GM12878 (cell line): ENCODE data around the gene JDP2. TPM values are rescaled to one million over a fixed set of nuclear protein-coding genes. Genes with fewer than 3 reads are reported as not detected.

Experiments
- ATF3 ChIP-seq: IDR thresholded peaks from 2 replicates; pipeline ENCODE4 v1.6.1; 2011; ENCODE audit warnings: low read depth, mild to moderate bottlenecking, low read length, moderate library complexity, borderline replicate concordance; ENCODE audit errors: extremely low read depth
- CREB1 ChIP-seq: IDR thresholded peaks from 2 replicates; pipeline ENCODE4 v1.6.1; 2012; ENCODE audit warnings: low read depth, mild to moderate bottlenecking, inconsistent platforms
- E2F4 ChIP-seq: IDR thresholded peaks from 2 replicates; pipeline ENCODE4 v1.6.1; 2012; ENCODE audit warnings: low read depth, low read length, improper control_type of control experiment
- E4F1 ChIP-seq: fragments of 450-650 bp; IDR thresholded peaks from 2 replicates; pipeline ENCODE4 v1.6.1; 2018; ENCODE audit warnings: borderline replicate concordance, mild to moderate bottlenecking; ENCODE audit not compliant: partially characterized antibody
- EP300 ChIP-seq, 2 experiments: fragments of 150-350 bp in 1 of 2; IDR thresholded peaks; 2 replicates each; pipeline ENCODE4 v1.6.1; 2011 to 2012; ENCODE audit warnings: low read depth in 2 of 2, low read length in 2 of 2, borderline replicate concordance in 1 of 2, improper control_type of control experiment in 1 of 2, inconsistent platforms in 1 of 2; ENCODE audit not compliant: control insufficient read depth in 1 of 2
- ESRRA ChIP-seq: IDR thresholded peaks from 2 replicates; pipeline ENCODE4 v1.6.1; 2012; ENCODE audit warnings: mild to moderate bottlenecking, low read length, improper control_type of control experiment
- FOXM1 ChIP-seq: IDR thresholded peaks from 2 replicates; pipeline ENCODE4 v1.6.1; 2012; ENCODE audit warnings: low read depth, mild to moderate bottlenecking, inconsistent platforms, low read length, moderate library complexity
- GATAD2B ChIP-seq: fragments of 450-650 bp; conservative IDR thresholded peaks from 2 replicates; pipeline ENCODE4 v1.6.1; 2017; ENCODE audit warnings: low read depth, mild to moderate bottlenecking, moderate library complexity
- HDAC6 ChIP-seq: fragments of 200-600 bp; sonication (generic); IDR thresholded peaks from one replicate; pipeline ENCODE4 v1.8.0; 2017; ENCODE audit warnings: antibody characterized with exemption; ENCODE audit not compliant: unreplicated experiment
- IKZF1 ChIP-seq: fragments of 450-650 bp; conservative IDR thresholded peaks from 2 replicates; pipeline ENCODE4 v1.6.1; 2017; ENCODE audit warnings: antibody characterized with exemption, mild to moderate bottlenecking
- IKZF2 ChIP-seq, 2 experiments: fragments of 450-650 bp; IDR thresholded peaks; 2 replicates each; pipeline ENCODE4 v1.6.1; 2017; ENCODE audit warnings: mild to moderate bottlenecking in 2 of 2, moderate library complexity in 2 of 2
- IRF4 ChIP-seq: IDR thresholded peaks from 2 replicates; pipeline ENCODE4 v1.6.1; 2011; ENCODE audit warnings: low read depth, low read length
- JUNB ChIP-seq: IDR thresholded peaks from 2 replicates; pipeline ENCODE4 v1.6.1; 2016; ENCODE audit warnings: antibody characterized with exemption, mild to moderate bottlenecking
- KAT2A ChIP-seq: conservative IDR thresholded peaks from 2 replicates; pipeline ENCODE4 v1.6.1; 2011; ENCODE audit warnings: low read depth, low read length; ENCODE audit not compliant: control insufficient read depth
- LARP7 ChIP-seq: fragments of 450-650 bp; IDR thresholded peaks from 2 replicates; pipeline ENCODE4 v1.6.1; 2017; ENCODE audit warnings: mild to moderate bottlenecking
- MTA2 ChIP-seq: fragments of 450-650 bp; IDR thresholded peaks from 2 replicates; pipeline ENCODE4 v1.6.1; 2016; ENCODE audit warnings: low read depth, mild to moderate bottlenecking, moderate library complexity
- NFXL1 ChIP-seq: fragments of 450-650 bp; IDR thresholded peaks from 2 replicates; pipeline ENCODE4 v1.6.1; 2017; ENCODE audit warnings: antibody characterized with exemption, mild to moderate bottlenecking, borderline replicate concordance
- NR2F1 ChIP-seq: fragments of 450-650 bp; conservative IDR thresholded peaks from 2 replicates; pipeline ENCODE4 v1.6.1; 2017; ENCODE audit warnings: mild to moderate bottlenecking
- POLR2A ChIP-seq: IDR thresholded peaks from 2 replicates; pipeline ENCODE4 v1.6.1; 2011; ENCODE audit warnings: low read depth, mild to moderate bottlenecking, low read length
- POLR2AphosphoS2 ChIP-seq: IDR thresholded peaks from 2 replicates; pipeline ENCODE4 v1.6.1; 2011; ENCODE audit warnings: low read depth, mild to moderate bottlenecking, low read length, improper control_type of control experiment, moderate library complexity
- SIN3A ChIP-seq: IDR thresholded peaks from 2 replicates; pipeline ENCODE4 v1.6.1; 2012; ENCODE audit warnings: low read depth, low read length, improper control_type of control experiment
- SMARCA5 ChIP-seq: fragments of 450-650 bp; IDR thresholded peaks from 2 replicates; pipeline ENCODE4 v1.6.1; 2017; ENCODE audit warnings: mild to moderate bottlenecking
- SP1 ChIP-seq: IDR thresholded peaks from one replicate; pipeline ENCODE4 v1.6.1; 2011; ENCODE audit warnings: low read depth, low read length
- STAT1 ChIP-seq: fragments of 450-650 bp; conservative IDR thresholded peaks from 2 replicates; pipeline ENCODE4 v1.6.1; 2014; ENCODE audit warnings: antibody characterized with exemption, mild to moderate bottlenecking
- YY1 ChIP-seq: IDR thresholded peaks from 2 replicates; pipeline ENCODE4 v1.6.1; 2011; ENCODE audit warnings: low read depth, mild to moderate bottlenecking, low read length
- ZBED1 ChIP-seq: IDR thresholded peaks from 2 replicates; pipeline ENCODE4 v1.6.1; 2016; ENCODE audit warnings: borderline replicate concordance
- ZNF207 ChIP-seq: fragments of 450-650 bp; IDR thresholded peaks from 2 replicates; pipeline ENCODE4 v1.6.1; 2014; ENCODE audit warnings: antibody characterized with exemption, mild to moderate bottlenecking, borderline replicate concordance
- ZNF217 ChIP-seq: fragments of 450-650 bp; IDR thresholded peaks from 2 replicates; pipeline ENCODE4 v1.6.1; 2017; ENCODE audit warnings: antibody characterized with exemption, mild to moderate bottlenecking
- ZNF622 ChIP-seq: fragments of 450-650 bp; IDR thresholded peaks from 2 replicates; pipeline ENCODE4 v1.6.1; 2017; ENCODE audit warnings: mild to moderate bottlenecking, inconsistent platforms
- polyA plus RNA-seq, 11 experiments: library from polyadenylated mRNA; depleted of rRNA in 4 of 11; unstranded in 6 of 11; stranded (reverse) in 5 of 11; fragments of >200 nt; fragmentation: Nextera tagmentation in 4 of 11; fragmentation: Illumina TruSeq in 1 of 11; extraction: Ambion mirVana in 4 of 11; extraction: Trizol in 1 of 11; gene quantifications; 1 replicate in 1 of 11; 2 replicates in 10 of 11; pipeline versions ENCODE4 v1.2.1 to v1.2.3, GENCODE V29; 2011 to 2016; ENCODE audit warnings: inconsistent platforms in 2 of 11, missing spikeins in 2 of 11, low read depth in 1 of 11
- total RNA-seq, 4 experiments: library from RNA; depleted of rRNA in 3 of 4; stranded (reverse); fragments of >200 nt in 3 of 4; fragmentation: Illumina TruSeq in 1 of 4; extraction: Trizol in 1 of 4; gene quantifications; 2 replicates each; pipeline versions ENCODE4 v1.2.1 to v1.2.3, GENCODE V29; 2013 to 2021

Gene JDP2
- total and polyA plus RNA-seq, 10 of the 15 experiments (the other 5 are each of a cell fraction or from before 2014, with no cell fraction given) = 0.71 to 21.3 (median 11.2) TPM

- TF ChIP-seq LARP7 (no peak), FOXM1 (peak; percentile 24; the same call in 1 of the 2 replicates), NFXL1 (no peak), IKZF1 (peak; percentile 87), HDAC6 (no peak), POLR2A (0 out of 2 replicates have a peak, but pooled peaks have one; percentile 36), STAT1 (no peak), ZNF217 (no peak), ZBED1 (no peak; the same call in 1 of the 2 replicates), GATAD2B (peak; percentile 95), EP300 (IDR thresholded peaks at IDR 0.05; ENCODE audit: borderline replicate concordance in 1 of 2, control insufficient read depth in 1 of 2, low read depth in 2 of 2, low read length in 2 of 2) (peak in 1 of 2 experiments; percentile 73; a peak in 3 of 4 replicates), E2F4 (no peak), ZNF622 (no peak), SMARCA5 (peak; percentile 28; the same call in 1 of the 2 replicates), IRF4 (no peak), IKZF2 (IDR thresholded peaks at IDR 0.05) (peak; percentile 79 to 83), MTA2 (peak; percentile 79), SP1 (no peak), E4F1 (no peak), ZNF207 (no peak), SIN3A (no peak), ESRRA (0 out of 2 replicates have a peak, but pooled peaks have one; percentile 20), KAT2A (no peak), JUNB (no peak), CREB1 (no peak; the same call in 1 of the 2 replicates), YY1 (0 out of 2 replicates have a peak, but pooled peaks have one; percentile 5), NR2F1 (peak; percentile 73), POLR2AphosphoS2 (no peak), ATF3 (no peak)
These were observed 87.1 kb downstream of the JDP2 start (continued) for GRCh38 chr14:75514673-75515628.
